A172 (cell line): ENCODE results near the gene GPX5. TPM values are rescaled to one million over a fixed set of nuclear protein-coding genes. Genes with fewer than 3 reads are reported as not detected.
"Not testable (repeated sequence)": the region's sequence is repeated elsewhere in the genome, so short reads cannot be mapped to it uniquely, and the experiment has no call there.

Experiments
- DNase-seq: peaks from one replicate; pipeline ENCODE4 v3.0.0-alpha.2; 2015; ENCODE audit warnings: low spot score
- total RNA-seq: library from RNA; depleted of rRNA; stranded (reverse); fragments of >200 nt; shearing (Covaris generic); gene quantifications from 2 replicates; pipeline ENCODE4 v1.2.3, GENCODE V29; 2014

The GPX5 gene
- total RNA-seq, 1 experiment from 2014 or later = not detected

DNA sequence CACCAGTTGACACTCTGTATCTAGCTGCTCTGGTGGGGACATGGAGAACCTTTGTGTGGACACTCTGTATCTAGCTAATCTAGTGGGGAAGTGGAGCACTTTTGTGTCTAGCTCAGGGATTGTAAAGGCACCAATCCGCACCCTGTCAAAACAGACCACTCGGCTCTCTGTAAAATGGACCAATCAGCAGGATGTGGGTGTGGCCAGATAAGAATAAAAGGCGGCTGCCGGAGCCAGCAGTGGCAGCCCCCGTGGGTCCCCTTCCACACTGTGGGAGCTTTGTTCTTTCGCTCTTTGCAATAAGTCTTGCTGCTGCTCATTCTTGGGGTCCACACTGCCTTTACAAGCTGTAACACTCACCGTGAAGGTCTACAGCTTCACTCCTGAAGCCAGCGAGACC, 13.3 kb upstream of the GPX5 start:
- not testable (repeated sequence) for DNase-seq

DNA sequence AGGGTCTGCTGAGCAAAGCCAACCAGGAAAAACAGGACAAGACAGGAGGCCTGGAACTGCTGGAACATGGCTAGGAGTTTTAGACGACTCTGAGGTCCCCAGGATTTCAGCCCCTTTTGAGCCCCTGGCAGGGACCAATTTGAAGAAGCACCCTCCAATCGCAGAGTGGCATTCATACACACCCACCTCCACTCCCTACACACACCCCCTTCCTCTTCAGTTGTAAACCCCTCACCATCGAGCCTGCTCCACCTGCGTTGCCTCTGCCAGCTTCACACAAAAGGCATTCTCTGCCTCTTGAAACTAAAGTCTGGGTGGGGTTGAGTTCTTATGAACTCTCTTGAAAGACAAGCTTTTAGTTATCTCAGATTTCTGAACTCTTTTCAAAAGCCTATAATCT, 10.0 kb upstream of the GPX5 start, which contains the start of gene GPX6:
TSS of gene GPX6 (minus strand) at position 118 of the 400 bp plus-strand sequence. CDS start at position 68, 50 bp downstream.
- DNase-seq = no peak

DNA sequence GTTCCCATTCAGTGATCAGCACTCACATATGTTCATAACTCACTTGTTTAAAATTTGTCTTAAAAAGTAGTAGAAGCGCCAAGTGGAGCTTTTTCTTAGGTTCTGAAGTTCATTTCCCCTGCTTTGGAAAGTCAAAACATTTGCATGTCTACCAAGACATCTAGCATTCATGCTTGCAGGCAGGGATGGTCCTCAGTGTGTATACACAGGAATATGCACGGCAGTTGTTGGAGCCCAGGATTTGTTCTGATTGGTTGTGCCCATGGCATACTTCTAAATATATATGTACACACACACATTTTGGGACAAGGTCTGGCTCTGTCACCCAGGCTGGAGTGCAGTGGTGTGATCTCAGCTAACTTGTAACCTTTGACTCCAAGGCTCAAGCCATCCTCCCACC, 7.7 kb upstream of the GPX5 start:
- DNase-seq = no peak

GRCh38 chr6:28522594-28523240, 3.0 kb upstream of the GPX5 start:
- no peak for DNase-seq

DNA sequence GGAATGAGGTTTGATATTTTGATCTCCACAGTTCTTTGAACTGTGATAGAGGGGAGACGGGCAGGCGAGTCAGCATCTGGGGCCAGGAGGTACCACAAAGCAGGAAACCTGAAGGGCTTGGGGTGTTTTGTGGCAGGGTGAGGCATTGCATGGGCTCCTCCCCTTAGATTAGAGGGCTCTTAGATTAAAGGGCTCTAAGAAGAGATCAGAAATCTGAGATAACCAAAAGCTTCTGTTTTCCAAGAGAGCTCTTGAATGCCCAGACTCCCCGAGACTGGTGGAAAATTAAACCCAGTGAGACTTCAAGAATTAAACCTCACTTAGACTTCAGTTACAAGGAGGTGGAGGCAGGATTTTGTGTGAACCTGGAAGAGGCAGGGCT, 2.4 kb upstream of the GPX5 start:
- DNase-seq = no peak

GRCh38 chr6:28530777-28531176, 5.1 kb downstream of the GPX5 start:
- no peak for DNase-seq

DNA sequence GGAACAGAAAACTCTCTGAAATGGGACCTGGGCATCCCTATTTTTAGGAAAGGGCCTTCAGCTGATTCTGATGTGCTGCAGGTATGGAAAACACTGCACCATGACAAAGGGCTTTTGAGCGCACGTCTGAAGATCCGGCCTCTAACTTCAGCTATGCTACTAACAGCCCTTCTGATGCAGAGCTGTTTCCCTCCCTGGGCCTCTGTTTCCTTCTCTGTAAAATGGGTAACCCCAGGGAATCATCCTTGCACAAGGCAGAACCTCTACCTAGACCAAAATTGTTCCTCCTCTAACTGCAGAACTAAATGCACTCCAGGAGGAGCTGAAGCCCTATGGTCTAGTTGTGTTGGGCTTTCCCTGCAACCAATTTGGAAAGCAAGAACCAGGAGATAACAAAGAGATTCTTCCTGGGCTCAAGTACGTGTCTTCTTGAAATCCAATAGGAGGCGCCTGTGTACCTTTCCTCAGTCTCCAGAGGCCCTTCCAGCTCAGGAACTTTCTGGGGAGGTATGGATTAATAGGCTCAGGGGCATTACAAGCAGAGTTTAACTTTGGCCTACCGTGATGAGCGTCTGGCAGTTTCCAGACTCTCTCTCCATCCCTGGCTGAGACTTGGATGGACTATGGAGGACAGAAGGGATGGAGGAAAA, 5.9 kb downstream of the GPX5 start:
- no peak for DNase-seq

DNA sequence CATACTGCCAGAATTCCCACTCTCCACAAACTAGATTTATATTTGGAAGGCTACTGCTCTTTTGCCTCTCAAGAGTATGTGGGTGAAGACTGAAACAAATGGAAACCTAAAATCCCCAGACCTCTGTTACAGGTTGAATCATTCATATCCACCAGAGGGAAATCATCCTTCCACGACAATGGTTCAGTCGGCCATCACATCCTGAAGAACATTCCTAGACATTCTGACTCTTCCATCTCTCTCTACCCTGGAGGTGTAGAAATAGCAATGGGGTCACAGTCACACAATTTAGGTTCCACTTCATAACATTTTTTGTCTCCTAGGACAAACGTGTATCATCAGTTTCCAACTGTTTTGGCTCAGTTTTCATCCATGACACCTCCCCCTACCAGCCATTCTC, 8.6 kb downstream of the GPX5 start:
- no peak for DNase-seq

DNA sequence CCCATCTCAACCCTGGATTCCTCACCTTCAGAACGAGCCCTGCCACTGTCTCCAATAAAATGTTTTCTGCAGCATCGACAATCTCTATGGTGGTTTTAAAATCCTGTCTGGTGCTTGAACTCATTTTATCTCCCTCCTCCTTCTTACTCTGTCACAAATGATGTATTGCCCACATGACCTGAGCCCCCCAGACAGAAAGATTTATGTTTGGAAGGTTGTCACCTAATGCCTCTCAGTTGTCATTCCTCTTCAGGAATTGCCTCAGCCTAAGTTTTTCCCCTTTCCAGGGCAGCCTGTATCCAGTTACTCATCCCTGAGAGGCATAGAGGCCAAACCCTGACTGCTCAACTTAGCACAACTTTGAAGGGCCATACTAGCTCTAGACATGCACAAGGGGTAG, 9.2 kb downstream of the GPX5 start:
- no peak for DNase-seq

GRCh38 chr6:28537065-28537464, 11.4 kb downstream of the GPX5 start:
- DNase-seq = peak; percentile 20

DNA sequence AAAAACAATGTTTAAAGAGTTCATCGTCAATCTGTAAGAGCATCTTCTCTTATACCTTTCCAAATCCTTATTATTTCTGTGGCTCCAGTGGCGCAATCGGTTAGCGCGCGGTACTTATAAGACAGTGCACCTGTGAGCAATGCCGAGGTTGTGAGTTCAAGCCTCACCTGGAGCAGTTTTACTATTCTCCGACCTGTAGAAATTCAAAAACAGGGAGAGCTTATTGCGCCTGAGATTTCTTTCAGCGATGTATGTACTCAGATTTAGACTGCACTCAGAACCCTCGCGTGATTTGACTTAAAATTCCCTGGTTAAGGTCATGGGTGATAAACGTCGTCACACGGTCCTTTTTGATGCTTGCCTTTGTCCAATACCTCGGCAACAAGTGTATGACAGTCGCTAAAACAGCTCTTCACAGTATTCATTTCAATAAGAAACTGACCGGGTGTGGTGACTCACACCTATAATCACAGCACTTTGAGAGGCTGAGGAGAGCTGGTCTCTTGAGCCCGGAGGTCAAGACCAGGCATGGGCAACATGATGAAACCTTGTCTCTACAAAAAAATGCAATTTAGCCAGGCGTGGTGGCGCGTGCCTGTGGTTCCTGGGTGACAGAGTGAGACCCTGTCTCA, 11.9 kb downstream of the GPX5 start:
- peak; percentile 67 for DNase-seq

GRCh38 chr6:28541996-28542395, 16.3 kb downstream of the GPX5 start:
- no peak for DNase-seq

DNA sequence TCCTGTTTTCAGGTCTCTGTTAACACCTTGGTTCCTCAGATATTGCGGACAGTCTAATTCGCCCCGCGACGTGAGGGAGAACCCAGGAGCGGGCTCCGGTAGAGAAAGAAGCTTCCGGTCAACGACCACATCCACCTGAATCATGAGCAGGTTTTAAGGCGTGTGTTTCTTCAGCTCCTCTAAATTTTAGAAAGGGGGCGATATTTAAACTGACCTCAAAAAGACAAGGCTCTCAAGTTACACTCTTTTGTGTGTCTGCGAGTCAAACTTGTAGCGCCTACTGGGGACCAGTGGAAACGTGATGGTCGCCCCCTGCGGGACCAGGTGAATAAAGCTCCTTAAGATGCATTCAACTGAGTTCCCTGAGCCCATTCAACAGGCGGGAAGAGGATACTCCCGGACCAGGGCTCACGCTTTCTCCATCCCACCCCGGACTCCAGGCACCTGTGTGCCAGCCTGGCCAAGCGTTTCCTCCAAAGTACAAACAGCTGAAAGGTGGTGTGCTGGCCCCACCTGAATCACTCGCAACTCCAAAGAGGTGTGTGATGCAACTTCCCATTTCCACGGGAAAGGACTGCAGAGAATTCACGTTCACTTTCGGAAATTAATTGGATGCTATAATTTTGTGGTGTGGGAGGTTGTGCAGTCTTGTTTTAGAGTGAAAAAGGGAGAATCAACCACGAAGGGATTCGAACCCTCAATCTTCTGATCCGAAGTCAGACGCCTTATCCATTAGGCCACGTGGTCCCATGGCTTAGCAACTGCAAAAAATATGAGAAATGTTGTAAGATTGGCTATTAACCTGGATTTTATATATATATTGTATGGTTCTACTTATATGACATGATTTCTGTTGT, 17.0 kb downstream of the GPX5 start:
- peak; percentile 94 for DNase-seq

DNA sequence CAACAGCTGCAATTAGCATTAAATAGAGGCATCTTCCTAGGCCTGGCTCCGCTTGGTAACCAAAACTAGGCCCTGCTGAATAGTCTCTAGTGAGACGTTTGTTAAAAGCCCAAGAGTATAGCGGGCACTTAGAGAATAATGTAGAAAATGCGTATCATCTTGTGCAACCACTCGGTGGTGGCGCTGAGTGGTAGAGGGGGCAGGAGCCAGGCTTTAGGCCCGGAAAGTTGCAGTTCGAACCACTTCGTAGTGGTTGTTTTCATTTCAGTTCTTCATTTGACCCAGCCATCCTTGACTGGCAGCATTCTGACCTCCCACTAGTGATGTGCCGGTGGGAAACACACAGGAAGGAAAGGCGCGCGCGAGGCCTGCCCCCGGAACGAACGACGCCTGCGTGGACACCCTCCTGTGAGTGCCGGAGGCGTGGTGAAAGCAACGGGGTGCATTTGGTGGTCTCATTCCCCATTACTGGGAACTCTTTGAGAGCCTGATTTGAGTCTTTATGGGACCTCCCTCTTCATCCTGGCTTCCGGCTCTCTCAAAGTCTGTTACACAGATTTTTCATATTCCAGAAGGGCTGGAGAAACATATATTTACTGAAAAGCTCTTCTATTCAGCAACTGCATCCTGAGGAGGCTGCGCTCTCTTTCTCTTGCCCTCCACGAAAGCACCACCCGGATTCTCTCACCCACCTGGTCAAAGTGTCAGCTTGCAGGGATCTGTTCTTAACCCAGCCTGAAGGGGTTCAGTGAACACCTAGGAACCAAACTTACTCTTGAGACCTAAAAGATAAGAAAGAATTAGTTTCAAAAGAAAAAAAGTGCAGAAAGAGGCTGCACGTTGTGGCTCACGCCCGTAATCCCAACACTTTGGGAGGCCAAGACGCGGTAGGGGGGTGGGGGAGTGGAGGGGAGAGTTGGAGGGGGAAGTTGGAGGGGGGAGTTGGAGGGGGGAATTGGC, 18.2 kb downstream of the GPX5 start:
- no peak for DNase-seq

GRCh38 chr6:28545955-28546354, 20.3 kb downstream of the GPX5 start:
- DNase-seq = no peak

- not testable (repeated sequence) for DNase-seq
Observed at GRCh38 chr6:28547003-28547402, 21.3 kb downstream of the GPX5 start.

- DNase-seq = no peak
Observed at GRCh38 chr6:28551891-28552666, 26.4 kb downstream of the GPX5 start.

- no peak for DNase-seq
Observed at GRCh38 chr6:28553384-28553985, 27.8 kb downstream of the GPX5 start.

GRCh38 chr6:28553986-28554881, 28.6 kb downstream of the GPX5 start:
- no peak for DNase-seq
